HG02870 (cell line): ENCODE data around the gene WDR45B.
A peak's percentile ranks its signal among the peaks of the same experiment; 100 is the strongest.
"Not testable (repeated sequence)": the region's sequence is repeated elsewhere in the genome, so short reads cannot be mapped to it uniquely, and the experiment has no call there.

Source experiments
- ATAC-seq: cut with Tn5 transposase; IDR thresholded peaks from one replicate; pipeline ENCODE4 v1.9.1; 2021; ENCODE audit warnings: mild to moderate bottlenecking, moderate library complexity; ENCODE audit not compliant: unreplicated experiment

WDR45B gene

DNA sequence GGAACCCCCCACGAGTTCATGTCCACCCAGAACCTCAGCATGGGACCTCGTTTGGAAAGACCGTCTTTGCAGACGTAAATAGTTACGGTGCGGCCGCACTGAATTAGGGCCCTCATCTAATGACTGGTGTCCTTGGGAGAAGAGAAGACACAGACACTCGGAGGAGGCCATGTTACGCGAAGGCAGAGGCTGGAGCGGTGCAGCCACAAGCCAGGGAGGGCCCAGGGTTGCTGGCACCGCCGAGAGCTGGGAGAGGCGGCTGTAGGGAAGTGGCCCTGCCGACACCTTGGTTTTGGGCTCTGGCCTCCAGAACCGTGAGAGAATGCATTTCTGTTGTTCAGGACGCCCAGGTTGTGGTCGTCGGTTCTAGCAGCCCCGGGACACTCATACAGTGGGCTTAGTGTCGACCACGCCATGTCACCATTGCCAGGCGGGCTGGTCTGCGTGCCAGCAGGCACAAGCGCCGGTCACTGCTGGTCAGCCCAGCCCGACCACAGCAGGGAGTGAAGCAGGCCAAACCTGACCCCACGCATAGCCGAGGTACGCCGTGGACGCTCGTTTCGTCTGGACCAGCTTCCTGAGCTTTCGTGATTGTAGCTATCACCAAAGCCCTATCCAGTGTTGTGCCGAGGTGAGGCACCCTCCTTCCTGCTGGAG, 10.7 kb upstream of the WDR45B start:
- no peak for ATAC-seq

DNA sequence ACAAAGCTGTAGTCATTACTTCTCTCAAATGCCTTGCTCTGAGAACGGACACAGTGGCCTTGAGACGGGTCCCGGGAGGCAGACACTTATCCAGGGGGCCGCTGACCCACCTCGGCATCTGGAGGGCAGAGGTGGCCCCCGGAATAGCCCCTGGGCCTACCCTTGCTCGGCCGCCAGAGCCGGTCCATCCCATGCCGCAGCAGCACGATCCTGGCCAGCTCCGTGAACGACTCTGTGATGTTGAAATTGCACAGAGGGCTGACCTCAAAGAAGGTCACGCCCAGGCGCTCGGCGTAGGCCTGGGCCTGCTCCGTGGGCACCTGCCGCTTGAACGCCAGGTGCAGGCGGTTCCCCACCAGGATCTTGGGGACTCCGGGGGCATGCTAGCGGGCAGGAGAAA, 10.1 kb upstream of the WDR45B start:
- no peak for ATAC-seq

DNA sequence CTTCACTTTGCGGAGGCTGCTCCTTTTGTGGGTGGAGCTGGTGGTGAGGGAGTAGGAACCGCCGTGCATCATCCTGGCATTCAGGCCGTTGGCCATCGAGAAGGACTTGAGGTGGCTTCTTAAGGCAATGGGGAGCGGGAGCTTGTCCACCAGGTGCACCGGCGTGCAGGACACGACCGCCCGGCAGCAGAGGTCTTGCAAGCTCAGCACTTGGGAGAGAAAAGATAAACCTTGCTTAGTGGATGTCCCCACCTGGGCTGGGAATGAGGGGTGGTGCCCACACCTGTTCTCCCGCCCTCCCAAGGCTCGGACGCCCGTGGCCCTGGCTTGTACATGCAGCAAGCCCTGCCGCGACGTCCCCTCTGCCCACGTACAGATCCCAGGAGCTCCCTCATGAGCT, 9.7 kb upstream of the WDR45B start:
- ATAC-seq = no peak

DNA sequence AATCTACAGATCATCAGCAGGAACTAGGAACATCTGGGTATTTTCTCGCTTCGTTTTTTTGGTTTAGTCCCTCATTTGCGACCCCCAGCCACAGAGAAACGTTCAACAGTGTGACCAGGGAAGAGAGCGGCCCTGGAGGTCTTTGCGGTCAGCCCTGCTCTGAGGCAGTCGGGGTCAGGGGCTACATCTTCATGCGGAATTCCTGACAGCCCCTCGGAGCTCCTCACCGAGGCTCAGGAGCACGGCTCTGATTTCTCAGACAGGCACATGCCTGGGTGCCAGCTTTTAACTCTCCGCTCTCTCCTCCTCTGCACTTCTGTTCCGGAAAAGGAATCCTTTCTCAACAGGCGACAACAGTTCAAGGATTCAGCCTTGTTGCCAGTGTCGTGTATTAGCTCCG, 8.0 kb upstream of the WDR45B start:
- no peak for ATAC-seq

DNA sequence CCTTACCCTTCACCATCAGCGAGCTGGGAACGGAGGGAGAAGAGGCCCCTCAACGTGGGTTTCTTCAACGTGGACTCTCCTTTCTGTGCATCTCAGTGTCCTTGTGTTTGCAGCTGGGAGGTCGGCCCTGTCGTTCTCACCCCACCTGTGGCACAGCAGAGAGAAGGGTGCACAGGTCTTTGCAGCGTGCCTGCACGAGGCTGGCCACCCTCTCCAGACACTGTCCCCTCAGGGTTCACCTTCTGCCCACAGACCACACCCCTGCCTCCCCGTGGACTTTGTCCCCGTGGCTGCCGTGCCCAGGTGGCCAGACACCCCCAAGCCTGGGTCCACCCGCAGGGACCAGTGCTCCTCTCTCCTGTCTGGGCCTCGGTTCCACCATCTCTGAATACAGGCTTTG, 7.3 kb upstream of the WDR45B start:
- ATAC-seq = no peak

DNA sequence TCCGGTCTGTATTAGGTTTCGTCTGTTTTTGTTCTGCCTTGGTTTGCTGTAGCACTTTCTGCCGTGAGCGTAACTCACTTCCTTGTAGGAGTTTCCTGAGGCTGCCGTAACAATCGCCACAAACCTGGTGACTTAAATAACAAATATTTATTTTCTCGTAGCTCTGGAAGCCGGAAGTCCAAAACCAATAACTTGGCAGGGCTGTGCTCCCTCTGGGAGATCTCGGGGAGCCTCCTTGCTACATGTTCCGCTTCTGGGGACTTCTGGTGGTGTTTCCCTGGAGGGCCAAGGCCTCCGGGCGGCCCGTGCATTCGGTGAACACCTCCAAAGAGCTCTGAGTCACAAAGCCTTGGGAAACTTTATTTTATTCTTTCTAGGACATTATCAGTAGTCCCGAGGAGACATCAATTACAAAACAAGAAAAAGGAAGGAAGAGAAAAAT, 6.8 kb upstream of the WDR45B start:
- ATAC-seq = no peak

DNA sequence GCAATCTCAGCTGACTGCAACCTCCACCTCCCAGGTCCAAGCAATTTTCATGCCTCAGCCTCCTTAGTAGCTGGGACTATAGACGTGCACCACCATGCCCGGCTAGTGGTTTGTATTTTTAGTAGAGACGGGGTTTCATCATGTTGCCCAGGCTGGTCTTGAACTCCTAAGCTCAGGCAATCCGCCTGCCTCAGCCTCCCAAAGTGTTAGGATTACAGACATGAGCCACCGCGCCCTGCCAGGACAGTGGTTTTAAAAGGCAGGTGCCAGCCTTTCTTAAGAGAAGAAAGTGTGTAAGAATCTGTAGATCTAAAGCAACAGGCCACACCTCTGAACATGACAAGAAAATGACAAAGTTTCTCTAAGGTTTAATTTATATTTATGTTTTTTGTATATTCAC, 6.4 kb upstream of the WDR45B start:
- ATAC-seq = not testable (repeated sequence)

DNA sequence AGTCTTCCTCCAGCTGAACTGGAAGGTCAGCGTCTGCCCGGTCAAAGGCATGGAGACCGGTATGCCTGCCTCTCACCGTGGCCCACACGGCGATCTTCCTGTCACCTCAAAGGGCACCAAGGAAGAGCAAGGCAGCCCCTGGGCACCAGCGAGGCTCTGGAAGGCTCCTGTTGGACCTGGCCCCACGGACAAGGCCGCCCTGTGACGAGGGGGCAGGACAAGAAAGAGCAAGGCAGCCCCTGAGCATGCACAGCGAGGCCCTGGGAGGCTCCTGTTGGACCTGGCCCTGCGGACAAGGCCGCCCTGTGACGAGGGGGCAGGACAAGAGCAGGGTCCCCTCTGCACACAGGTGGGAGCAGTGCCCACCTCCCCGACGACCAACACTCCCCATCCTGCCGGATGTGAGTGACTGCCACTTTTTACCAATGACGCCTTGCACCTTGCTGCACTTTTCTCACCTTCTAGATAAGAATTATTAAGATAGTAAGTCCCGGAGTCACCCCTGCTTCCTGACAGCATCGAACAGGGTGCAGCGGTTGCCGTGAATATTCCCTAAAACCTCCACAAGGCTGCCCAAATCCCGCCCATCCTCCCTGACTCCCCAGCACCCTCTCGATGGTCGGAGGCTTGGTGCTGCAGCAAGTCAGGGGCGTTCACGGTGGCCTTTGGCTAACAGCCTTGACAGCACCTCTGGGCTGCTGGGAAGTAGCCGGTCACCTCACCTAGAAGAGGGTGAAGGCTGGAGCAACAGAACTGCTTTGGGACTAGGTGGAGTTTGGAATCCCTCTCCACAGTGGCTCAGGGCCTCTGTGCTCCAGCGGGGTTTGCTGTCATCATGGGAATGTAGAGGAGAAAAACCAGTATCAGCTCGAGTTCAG, 5.6 kb upstream of the WDR45B start:
- ATAC-seq = no peak

DNA sequence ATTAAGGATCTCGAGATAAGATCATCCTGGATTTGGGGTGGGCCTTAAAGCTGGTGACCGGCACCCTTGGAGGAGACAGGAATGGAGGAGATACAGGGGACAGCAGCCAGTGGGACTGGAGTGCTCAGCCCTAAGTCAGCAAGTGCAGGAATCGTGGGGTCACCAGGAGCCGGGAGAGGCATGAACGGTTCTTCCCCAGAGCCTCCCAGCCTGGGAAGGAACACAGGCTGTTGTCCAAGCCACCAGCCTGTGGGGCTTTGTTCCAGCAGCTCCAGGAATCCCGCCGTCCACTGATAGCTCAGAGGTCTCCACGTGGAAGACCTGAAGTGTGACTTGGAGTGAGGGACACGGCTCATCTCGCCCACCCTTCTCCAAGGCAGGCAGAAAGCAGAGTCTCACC, 2.5 kb upstream of the WDR45B start:
- no peak for ATAC-seq

DNA sequence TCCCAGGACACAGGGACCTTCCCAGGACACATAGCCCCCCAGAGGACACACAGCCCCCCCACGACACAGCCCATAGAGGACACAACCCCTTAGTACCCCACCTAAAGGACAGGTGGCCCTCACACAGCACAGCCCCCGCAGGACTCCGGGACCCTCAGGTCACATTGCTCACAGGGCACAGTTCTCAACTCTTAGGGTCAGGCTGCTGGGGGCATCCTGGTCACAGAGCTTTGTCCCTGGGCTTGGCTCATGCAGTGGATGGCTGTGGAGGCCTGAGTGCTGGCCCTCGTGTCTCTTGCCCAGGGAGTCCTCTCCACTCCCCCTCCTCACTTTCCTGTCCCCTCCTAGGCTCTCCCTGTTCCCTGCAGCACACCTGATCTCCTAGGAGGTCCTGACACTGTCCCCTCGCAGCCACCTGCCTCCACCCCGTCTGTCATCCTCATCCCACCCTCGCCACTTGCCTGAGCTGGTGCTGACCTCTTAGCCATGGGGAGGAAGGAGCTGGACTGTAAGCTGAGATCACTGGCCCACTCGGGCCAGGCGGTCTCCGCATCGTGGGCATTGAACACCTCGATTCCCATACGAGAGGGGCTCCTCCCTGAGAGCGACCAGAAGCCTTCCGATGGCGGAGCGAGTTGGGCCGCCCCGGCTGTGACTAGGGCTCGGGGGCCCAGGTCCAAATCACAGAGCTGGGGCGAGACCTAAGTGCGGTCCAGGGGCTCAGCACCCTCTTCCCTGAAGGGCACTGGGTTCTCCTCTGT, 1.4 kb upstream of the WDR45B start:
- ATAC-seq = no peak

DNA sequence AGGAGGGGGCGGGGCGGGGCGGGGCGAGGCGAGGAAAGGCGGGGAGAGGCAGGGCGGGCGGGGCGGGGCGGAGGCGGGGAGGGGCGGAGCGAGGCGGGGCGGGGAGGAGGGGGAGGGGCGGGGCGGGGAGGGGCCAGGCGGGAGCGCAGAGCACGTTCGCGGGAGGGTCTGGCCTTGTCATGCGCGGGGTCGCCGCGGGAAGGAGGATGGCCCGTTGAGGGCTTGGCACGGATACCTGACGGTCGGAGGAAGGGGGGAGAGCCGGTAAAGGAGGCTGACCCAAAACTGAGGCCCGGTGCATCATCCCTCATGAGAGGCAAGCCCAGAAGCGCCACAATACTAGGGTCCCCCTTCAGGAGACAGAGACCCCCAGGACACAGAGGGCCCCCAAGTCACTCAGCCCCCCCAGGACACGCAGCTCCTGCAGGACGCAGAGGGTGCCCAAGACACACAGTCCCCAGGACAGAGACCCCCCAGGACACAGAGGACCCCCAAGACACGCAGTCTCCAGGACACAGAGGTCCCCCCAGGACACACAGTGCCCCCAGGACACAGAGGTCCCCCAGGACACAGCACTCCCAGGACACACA, 593 bp upstream of the WDR45B start:
- no peak for ATAC-seq

DNA sequence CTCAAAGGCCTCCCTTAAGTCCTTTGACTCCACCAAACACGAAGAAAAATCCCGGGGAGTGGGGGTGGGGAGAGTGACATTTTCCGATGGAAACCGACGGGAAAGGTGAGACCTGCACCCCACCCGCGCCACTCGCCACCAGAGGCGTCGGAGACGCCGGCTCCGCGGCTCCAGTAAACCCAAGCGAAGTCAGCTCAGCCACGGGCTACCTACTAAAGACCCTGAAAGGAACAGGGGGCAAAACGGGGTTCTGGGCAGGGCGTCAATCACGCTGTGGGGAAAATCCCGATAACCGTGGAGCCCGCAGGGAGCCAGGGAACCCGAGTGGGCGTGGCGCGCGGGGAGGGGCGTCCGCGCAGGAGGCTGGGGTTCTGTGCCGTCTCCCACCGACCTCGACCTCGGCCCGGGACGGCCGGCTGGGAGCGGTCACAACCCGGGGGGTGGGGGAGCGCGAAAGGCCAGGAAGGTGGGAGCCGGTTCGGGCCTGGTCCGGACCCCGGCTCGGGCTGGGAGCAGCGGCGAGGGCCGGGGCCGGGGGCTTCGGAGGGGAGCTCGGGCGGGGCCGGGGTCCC, 565 bp downstream of the WDR45B start:
- ATAC-seq = peak; percentile 32

DNA sequence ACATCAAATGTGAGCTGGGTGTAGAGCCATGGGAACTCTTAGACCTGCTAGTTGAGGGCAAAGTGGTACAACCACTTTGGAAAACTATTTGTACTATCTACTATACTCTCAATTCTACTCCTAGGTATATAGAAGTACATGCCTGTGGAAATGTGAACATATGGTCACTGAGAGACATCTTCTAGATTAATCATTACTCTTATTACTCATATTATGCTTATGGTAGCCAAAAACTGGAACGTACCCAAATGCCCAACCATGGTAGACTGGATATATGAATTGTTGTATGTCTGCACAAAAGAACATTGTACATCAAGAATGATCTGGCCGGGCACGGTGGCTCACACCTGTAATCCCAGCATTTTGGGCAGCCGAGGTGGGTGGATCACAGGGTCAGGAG, 2.7 kb downstream of the WDR45B start:
- no peak for ATAC-seq

DNA sequence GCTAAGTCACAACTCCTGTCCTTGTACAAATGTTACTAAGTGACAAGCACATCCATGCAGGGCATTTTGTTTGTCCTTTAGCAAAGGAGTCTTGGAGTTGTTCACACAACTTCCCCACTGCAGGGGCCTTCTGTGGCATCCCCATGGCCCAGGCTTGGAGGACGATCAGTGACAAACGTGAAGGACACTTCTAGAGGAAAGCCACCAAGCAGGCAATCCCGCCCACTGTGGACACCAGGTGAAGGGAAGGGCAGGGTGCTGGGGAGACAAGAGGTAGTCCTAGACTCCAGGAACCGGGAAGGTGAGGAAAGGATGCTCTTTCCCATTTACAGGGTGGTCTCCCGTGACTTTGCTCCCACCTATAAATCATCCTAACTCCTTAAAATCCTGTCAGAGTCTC, 4.1 kb downstream of the WDR45B start:
- no peak for ATAC-seq

DNA sequence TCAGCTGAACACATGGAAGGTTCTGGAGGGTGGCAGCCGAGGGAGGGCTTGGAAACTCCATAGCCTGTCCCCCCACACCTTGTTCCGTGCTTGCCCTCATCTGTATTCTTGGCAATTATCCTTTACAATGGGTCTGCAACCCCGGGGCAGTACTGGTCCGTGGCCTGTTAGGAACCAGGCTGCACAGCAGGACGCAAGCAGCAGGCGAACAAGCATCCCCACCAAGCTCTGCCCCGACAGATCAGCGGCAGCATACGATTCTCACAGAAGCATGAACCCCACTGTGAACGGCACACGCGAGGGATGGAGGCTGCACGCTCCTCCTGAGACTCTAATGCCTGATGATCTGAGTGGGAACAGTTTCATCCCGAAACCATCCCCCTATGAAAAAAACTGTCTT, 6.2 kb downstream of the WDR45B start:
- no peak for ATAC-seq

DNA sequence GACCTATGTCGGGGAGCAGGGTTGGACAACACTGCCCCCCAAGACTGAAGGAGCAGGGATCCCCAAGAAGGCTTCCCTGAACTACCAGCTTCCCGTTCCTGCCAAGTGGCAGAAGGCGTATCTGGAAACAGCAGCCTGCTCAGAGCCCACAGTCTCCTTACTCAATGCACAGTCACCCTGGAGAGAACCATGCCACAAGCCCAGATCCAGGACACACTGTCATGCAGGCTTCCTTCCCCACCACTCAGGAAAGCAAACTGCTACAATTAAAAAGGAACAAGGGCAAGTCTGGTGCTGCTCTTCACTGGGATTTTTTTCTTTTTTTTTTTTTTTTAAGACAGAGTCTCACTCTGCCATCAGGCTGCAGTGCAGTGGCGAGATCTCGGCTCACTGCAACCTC, 8.2 kb downstream of the WDR45B start:
- no peak for ATAC-seq

DNA sequence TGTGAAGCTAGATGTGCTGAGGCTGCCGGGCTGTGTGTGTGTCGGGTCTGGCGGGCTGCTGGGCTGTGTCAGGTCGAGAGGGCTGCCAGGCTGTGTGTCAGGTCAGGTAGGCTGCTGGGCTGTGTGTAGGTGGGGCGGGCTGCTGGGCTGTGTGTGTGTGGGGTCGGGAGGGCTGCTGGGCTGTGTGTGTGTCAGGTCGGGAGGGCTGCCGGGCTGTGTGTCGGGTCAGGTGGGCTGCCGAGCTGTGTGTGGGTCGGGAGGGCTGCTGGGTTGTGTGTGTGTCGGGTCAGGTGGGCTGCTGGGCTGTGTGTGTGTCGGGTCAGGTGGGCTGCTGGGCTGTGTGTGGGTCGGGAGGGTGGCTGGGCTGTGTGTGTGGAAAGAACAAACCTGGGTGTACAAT, 8.6 kb downstream of the WDR45B start:
- no peak for ATAC-seq

DNA sequence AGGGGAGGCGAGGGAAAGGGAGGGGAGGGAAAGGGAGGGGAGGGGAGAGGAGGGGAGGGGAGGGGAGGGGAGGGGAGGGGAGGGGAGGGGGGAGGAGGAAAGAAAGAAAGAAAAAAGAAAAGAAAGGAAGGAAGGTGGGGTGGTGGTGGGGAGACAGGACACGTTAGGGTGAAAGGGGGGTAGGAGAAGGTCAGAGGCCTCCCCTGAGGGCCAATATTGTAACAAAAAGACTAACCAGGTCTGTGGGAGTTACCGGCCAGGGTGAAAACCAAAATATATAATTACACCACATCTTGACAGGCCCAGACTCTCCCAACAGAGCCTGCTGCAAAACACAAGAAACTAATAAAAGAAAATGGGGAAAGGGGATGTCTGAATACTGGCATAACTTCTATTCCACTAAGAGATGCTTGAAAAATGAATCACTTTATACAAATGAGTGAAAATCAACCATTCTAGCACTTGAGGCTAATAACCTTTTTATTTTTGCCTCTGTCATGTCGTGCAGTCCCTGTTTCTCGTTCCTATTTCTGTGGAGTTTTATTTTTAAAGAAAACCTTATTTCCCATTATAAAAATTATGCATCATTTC, 10.0 kb downstream of the WDR45B start:
- ATAC-seq = no peak

DNA sequence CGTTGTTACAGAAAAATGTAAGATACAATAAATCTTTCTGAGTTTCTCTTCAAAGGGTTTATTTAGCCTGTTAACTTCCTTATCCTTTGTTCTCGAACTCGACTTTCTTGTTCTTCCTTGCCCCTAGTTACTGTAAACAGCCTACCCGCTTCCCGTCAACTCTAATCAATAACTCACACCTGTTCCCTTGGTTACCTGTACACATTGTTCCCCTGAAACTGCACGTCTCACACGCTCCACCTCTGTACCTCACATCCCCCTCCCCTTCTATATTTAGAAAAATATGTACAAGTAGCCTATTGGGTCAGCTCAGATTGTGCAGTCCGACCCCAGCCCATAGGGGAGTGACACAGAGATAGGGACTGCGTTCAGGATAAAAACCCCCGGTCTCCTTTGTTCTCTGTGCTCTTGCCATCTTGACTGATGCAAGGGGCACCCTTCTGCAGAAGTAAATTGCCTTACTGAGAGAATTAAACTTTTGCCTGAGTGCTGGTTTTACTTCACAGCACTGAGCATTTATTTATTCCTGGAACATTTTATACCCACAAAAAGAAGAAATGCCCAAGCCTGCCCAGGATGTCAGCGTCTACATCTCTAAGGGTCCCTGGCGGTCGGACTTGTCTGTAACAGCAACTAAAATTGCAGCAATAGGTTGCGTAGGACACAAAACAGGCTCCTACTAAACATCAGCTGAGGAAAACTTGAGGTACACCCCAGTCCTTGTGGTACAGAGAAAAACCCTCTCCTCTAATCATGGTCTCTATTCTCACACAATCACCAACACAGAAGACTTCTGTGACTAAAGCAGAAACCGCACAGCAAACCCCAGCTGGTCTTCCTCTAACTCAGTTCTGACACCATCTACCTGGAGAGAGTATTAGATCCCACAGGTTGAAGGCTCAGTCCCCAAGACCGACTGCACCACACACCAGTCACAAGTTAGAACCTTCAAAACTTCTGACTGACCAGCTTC, 11.3 kb downstream of the WDR45B start:
- ATAC-seq = no peak
